Measurements from ENCODE around the gene TSPAN7. TPM values are rescaled to one million over a fixed set of nuclear protein-coding genes. Genes with fewer than 3 reads are reported as not detected.

Gene TSPAN7
- total and polyA plus RNA-seq, 9 of the 15 experiments (the other 6 are each of a cell fraction or from before 2014, with no cell fraction given) = 0.07 to 0.29 (median 0.12) TPM; not detected in 1

DNA sequence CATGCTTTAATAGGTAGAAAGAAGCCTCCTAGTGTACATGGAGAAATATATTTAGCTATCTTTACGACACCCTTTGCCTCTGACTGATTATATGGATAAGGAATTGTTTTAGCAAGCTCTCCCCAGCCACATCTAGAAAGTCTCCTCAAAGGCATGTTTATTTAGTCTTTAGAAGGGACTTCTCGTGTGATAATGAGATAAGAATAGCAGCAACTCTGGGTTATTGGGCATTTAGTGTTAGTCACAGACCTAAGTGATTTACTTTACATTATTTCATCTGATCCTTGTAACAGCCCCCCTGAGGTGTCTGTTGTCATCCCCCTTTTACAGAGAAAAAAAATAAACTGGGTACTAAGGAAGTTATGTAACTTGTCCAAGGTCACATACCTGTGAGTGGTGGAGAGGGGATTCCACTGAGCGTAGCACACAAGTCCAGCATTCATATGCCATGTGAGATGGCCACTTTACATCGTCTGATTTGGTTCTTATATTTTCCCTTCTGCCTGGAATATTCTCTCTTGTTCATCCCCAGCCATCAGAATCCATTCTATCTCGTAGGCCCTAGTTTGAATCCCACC, 77.7 kb downstream of the TSPAN7 start (continued):
- TF ChIP-seq MAZ (CRISPR knock-in tag; conservative IDR thresholded peaks at IDR 0.05 in 1 of 2, IDR thresholded peaks at IDR 0.05 in 1 of 2) (no peak), POLR3A (IDR thresholded peaks at IDR 0.05; ENCODE audit: borderline replicate concordance, extremely low read depth, insufficient read depth, insufficient read length) (no peak), FOXA3 (CRISPR knock-in tag; conservative IDR thresholded peaks at IDR 0.05 in 1 of 2, IDR thresholded peaks at IDR 0.05 in 1 of 2) (peak in 1 of 2 experiments; percentile 67; a peak in 2 of 4 replicates), TBL1XR1 (IDR thresholded peaks at IDR 0.05; ENCODE audit: low read length in 2 of 2) (0 out of 4 replicates have a peak, but pooled peaks of 1 of the 2 experiments have one; percentile 17), FOXK1 (CRISPR knock-in tag; IDR thresholded peaks at IDR 0.05; ENCODE audit: borderline replicate concordance) (no peak), TAL1 (IDR thresholded peaks at IDR 0.05) (peak; percentile 17; the same call in 1 of the 2 replicates), SOX6 (IDR thresholded peaks at IDR 0.05) (peak; percentile 27; the same call in 1 of the 2 replicates)
- TF ChIP-seq, protein P1, sequence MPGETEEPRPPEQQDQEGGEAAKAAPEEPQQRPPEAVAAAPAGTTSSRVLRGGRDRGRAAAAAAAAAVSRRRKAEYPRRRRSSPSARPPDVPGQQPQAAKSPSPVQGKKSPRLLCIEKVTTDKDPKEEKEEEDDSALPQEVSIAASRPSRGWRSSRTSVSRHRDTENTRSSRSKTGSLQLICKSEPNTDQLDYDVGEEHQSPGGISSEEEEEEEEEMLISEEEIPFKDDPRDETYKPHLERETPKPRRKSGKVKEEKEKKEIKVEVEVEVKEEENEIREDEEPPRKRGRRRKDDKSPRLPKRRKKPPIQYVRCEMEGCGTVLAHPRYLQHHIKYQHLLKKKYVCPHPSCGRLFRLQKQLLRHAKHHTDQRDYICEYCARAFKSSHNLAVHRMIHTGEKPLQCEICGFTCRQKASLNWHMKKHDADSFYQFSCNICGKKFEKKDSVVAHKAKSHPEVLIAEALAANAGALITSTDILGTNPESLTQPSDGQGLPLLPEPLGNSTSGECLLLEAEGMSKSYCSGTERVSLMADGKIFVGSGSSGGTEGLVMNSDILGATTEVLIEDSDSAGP (CRISPR knock-in tag; IDR thresholded peaks at IDR 0.05) = no peak
- TF ChIP-seq, protein P2, sequence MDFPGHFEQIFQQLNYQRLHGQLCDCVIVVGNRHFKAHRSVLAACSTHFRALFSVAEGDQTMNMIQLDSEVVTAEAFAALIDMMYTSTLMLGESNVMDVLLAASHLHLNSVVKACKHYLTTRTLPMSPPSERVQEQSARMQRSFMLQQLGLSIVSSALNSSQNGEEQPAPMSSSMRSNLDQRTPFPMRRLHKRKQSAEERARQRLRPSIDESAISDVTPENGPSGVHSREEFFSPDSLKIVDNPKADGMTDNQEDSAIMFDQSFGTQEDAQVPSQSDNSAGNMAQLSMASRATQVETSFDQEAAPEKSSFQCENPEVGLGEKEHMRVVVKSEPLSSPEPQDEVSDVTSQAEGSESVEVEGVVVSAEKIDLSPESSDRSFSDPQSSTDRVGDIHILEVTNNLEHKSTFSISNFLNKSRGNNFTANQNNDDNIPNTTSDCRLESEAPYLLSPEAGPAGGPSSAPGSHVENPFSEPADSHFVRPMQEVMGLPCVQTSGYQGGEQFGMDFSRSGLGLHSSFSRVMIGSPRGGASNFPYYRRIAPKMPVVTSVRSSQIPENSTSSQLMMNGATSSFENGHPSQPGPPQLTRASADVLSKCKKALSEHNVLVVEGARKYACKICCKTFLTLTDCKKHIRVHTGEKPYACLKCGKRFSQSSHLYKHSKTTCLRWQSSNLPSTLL (IDR thresholded peaks at IDR 0.05) = no peak
